ENCODE data around the gene PWWP2A.
A peak's percentile ranks its signal among the peaks of the same experiment; 100 is the strongest.

PWWP2A gene

GRCh38 chr5:160064995-160065614, 54.1 kb downstream of the PWWP2A start:
- Histone ChIP-seq H3K79me1 (ENCODE audit: low read length) (no peaks in the 10 kb centered on the region), H2BK5ac (ENCODE audit: low read depth, low read length, poor library complexity) (no peak overlapping the region), H3K4me3 (ENCODE audit: low read depth, low read length) (no peak overlapping the region), H3K4me1 (ENCODE audit: control insufficient read depth in 1 of 2, insufficient read depth in 2 of 2, low read length in 2 of 2) (peaks cover 9% of the 10 kb centered on the region in 2 experiments), H3K23ac (ENCODE audit: low read length) (no peak overlapping the region), H3K79me2 (ENCODE audit: control insufficient read depth, insufficient read depth, low read length, poor library complexity) (peaks cover 1% of the 10 kb centered on the region), H4K8ac (ENCODE audit: low read depth, low read length) (no peak overlapping the region), H2AFZ (ENCODE audit: insufficient read depth, low read length, poor library complexity) (no peak overlapping the region), H3K36me3 (ENCODE audit: control insufficient read depth in 1 of 2, insufficient read depth in 2 of 2, low read length in 2 of 2) (peaks cover 10 to 17% of the 10 kb centered on the region in 2 experiments), H3K27me3 (ENCODE audit: insufficient read depth, low read length) (no peaks in the 10 kb centered on the region), H3K14ac (ENCODE audit: low read length) (no peak overlapping the region), H4K12ac (ENCODE audit: low read depth, low read length) (no peak overlapping the region), H3K27ac (ENCODE audit: low read depth, low read length) (peak overlapping the region; percentile 54), H3K18ac (ENCODE audit: low read length) (no peak overlapping the region), H4K91ac (ENCODE audit: low read depth, low read length) (no peak overlapping the region), H3K4me2 (ENCODE audit: low read length) (peak overlapping the region; percentile 38), H2AK5ac (ENCODE audit: low read length) (no peak overlapping the region), H3K9ac (ENCODE audit: low read length) (no peak overlapping the region), H3K9me3 (ENCODE audit: insufficient read depth, low read depth, low read length) (no peaks in the 10 kb centered on the region), H3K4ac (ENCODE audit: low read depth, low read length) (no peak overlapping the region), H2BK120ac (ENCODE audit: insufficient read depth, low read length, poor library complexity) (no peak overlapping the region), H2BK12ac (ENCODE audit: low read length) (no peak overlapping the region)
- DNase-seq = peak; percentile 3 to 34
- no CpG with 5 or more reads among the region's 9 CpGs for WGBS (ENCODE audit: extremely low coverage, insufficient coverage, insufficient read length)

- no peak overlapping the region for H4K12ac ChIP-seq (ENCODE audit: low read depth, low read length)
- peak overlapping the region; percentile 87 for H4K91ac ChIP-seq (ENCODE audit: low read depth, low read length)
- H3K4me3 ChIP-seq (ENCODE audit: low read depth, low read length) = no peak overlapping the region
- H2BK12ac ChIP-seq (ENCODE audit: low read length) = peak overlapping the region; percentile 54
- H2BK5ac ChIP-seq (ENCODE audit: low read depth, low read length, poor library complexity) = no peak overlapping the region
- no peaks in the 10 kb centered on the region for H3K79me1 ChIP-seq (ENCODE audit: low read length)
- H3K79me2 ChIP-seq (ENCODE audit: control insufficient read depth, insufficient read depth, low read length, poor library complexity) = peaks cover 1% of the 10 kb centered on the region
- no peak overlapping the region for H3K4me2 ChIP-seq (ENCODE audit: low read length)
- no peaks in the 10 kb centered on the region for H3K9me3 ChIP-seq (ENCODE audit: insufficient read depth, low read depth, low read length)
- DNase-seq = no peak
- peak overlapping the region; percentile 75 for H3K18ac ChIP-seq (ENCODE audit: low read length)
- no peaks in the 10 kb centered on the region for H3K27me3 ChIP-seq (ENCODE audit: insufficient read depth, low read length)
- H3K9ac ChIP-seq (ENCODE audit: low read length) = no peak overlapping the region
- WGBS (ENCODE audit: extremely low coverage, insufficient coverage, insufficient read length) = no CpG with 5 or more reads among the region's 1 CpG
- H2AFZ ChIP-seq (ENCODE audit: insufficient read depth, low read length, poor library complexity) = no peak overlapping the region
- peak overlapping the region; percentile 55 for H3K27ac ChIP-seq (ENCODE audit: low read depth, low read length)
- peak overlapping the region; percentile 53 for H3K14ac ChIP-seq (ENCODE audit: low read length)
- H3K4ac ChIP-seq (ENCODE audit: low read depth, low read length) = no peak overlapping the region
- peaks cover 9% of the 10 kb centered on the region in 2 experiments for H3K4me1 ChIP-seq (ENCODE audit: control insufficient read depth in 1 of 2, insufficient read depth in 2 of 2, low read length in 2 of 2)
- H3K23ac ChIP-seq (ENCODE audit: low read length) = no peak overlapping the region
- peak overlapping the region; percentile 43 for H4K8ac ChIP-seq (ENCODE audit: low read depth, low read length)
- H2AK5ac ChIP-seq (ENCODE audit: low read length) = no peak overlapping the region
- H2BK120ac ChIP-seq (ENCODE audit: insufficient read depth, low read length, poor library complexity) = no peak overlapping the region
- H3K36me3 ChIP-seq (ENCODE audit: control insufficient read depth in 1 of 2, insufficient read depth in 2 of 2, low read length in 2 of 2) = peaks cover 10 to 22% of the 10 kb centered on the region in 2 experiments
Observed at GRCh38 chr5:160064417-160064810, 54.8 kb downstream of the PWWP2A start.

GRCh38 chr5:160061770-160062169, 57.5 kb downstream of the PWWP2A start:
- Histone ChIP-seq H3K14ac (ENCODE audit: low read length) (no peak overlapping the region), H3K23ac (ENCODE audit: low read length) (no peak overlapping the region), H4K8ac (ENCODE audit: low read depth, low read length) (no peak overlapping the region), H2BK12ac (ENCODE audit: low read length) (no peak overlapping the region), H2BK5ac (ENCODE audit: low read depth, low read length, poor library complexity) (no peak overlapping the region), H3K27ac (ENCODE audit: low read depth, low read length) (no peak overlapping the region), H4K12ac (ENCODE audit: low read depth, low read length) (no peak overlapping the region), H3K4me2 (ENCODE audit: low read length) (no peak overlapping the region), H2AK5ac (ENCODE audit: low read length) (no peak overlapping the region), H3K27me3 (ENCODE audit: insufficient read depth, low read length) (no peaks in the 10 kb centered on the region), H3K36me3 (ENCODE audit: control insufficient read depth in 1 of 2, insufficient read depth in 2 of 2, low read length in 2 of 2) (peaks cover 10 to 27% of the 10 kb centered on the region in 2 experiments), H3K4me3 (ENCODE audit: low read depth, low read length) (no peak overlapping the region), H3K18ac (ENCODE audit: low read length) (no peak overlapping the region), H3K79me2 (ENCODE audit: control insufficient read depth, insufficient read depth, low read length, poor library complexity) (peaks cover 1% of the 10 kb centered on the region), H3K9ac (ENCODE audit: low read length) (no peak overlapping the region), H3K4ac (ENCODE audit: low read depth, low read length) (no peak overlapping the region), H2BK120ac (ENCODE audit: insufficient read depth, low read length, poor library complexity) (no peak overlapping the region), H4K91ac (ENCODE audit: low read depth, low read length) (no peak overlapping the region), H2AFZ (ENCODE audit: insufficient read depth, low read length, poor library complexity) (no peak overlapping the region), H3K79me1 (ENCODE audit: low read length) (no peaks in the 10 kb centered on the region), H3K4me1 (ENCODE audit: control insufficient read depth in 1 of 2, insufficient read depth in 2 of 2, low read length in 2 of 2) (peaks cover 9% of the 10 kb centered on the region in 2 experiments), H3K9me3 (ENCODE audit: insufficient read depth, low read depth, low read length) (no peaks in the 10 kb centered on the region)
- WGBS (ENCODE audit: extremely low coverage, insufficient coverage, insufficient read length) = no CpG with 5 or more reads among the region's 3 CpGs
- DNase-seq = no peak

- no peak overlapping the region for H3K4ac ChIP-seq (ENCODE audit: low read depth, low read length)
- no peak for DNase-seq
- no peak overlapping the region for H2BK120ac ChIP-seq (ENCODE audit: insufficient read depth, low read length, poor library complexity)
- no peak overlapping the region for H4K91ac ChIP-seq (ENCODE audit: low read depth, low read length)
- no peaks in the 10 kb centered on the region for H3K79me1 ChIP-seq (ENCODE audit: low read length)
- H3K4me3 ChIP-seq (ENCODE audit: low read depth, low read length) = no peak overlapping the region
- H3K18ac ChIP-seq (ENCODE audit: low read length) = no peak overlapping the region
- no peak overlapping the region for H2BK12ac ChIP-seq (ENCODE audit: low read length)
- no peak overlapping the region for H3K14ac ChIP-seq (ENCODE audit: low read length)
- no peak overlapping the region for H4K8ac ChIP-seq (ENCODE audit: low read depth, low read length)
- no peak overlapping the region for H2AFZ ChIP-seq (ENCODE audit: insufficient read depth, low read length, poor library complexity)
- no peak overlapping the region for H2AK5ac ChIP-seq (ENCODE audit: low read length)
- H3K27me3 ChIP-seq (ENCODE audit: insufficient read depth, low read length) = no peaks in the 10 kb centered on the region
- peaks cover 10 to 38% of the 10 kb centered on the region in 2 experiments for H3K36me3 ChIP-seq (ENCODE audit: control insufficient read depth in 1 of 2, insufficient read depth in 2 of 2, low read length in 2 of 2)
- no peak overlapping the region for H3K23ac ChIP-seq (ENCODE audit: low read length)
- peaks cover 1% of the 10 kb centered on the region for H3K79me2 ChIP-seq (ENCODE audit: control insufficient read depth, insufficient read depth, low read length, poor library complexity)
- no peak overlapping the region for H3K27ac ChIP-seq (ENCODE audit: low read depth, low read length)
- H3K9ac ChIP-seq (ENCODE audit: low read length) = no peak overlapping the region
- no peak overlapping the region for H2BK5ac ChIP-seq (ENCODE audit: low read depth, low read length, poor library complexity)
- no CpG with 5 or more reads among the region's 4 CpGs for WGBS (ENCODE audit: extremely low coverage, insufficient coverage, insufficient read length)
- no peak overlapping the region for H4K12ac ChIP-seq (ENCODE audit: low read depth, low read length)
- H3K4me2 ChIP-seq (ENCODE audit: low read length) = no peak overlapping the region
- no peaks in the 10 kb centered on the region for H3K9me3 ChIP-seq (ENCODE audit: insufficient read depth, low read depth, low read length)
- peaks cover 5 to 7% of the 10 kb centered on the region in 2 experiments for H3K4me1 ChIP-seq (ENCODE audit: control insufficient read depth in 1 of 2, insufficient read depth in 2 of 2, low read length in 2 of 2)
Observed at GRCh38 chr5:160060001-160060400, 59.2 kb downstream of the PWWP2A start.

Measured in trophoblast cell (in vitro differentiated cells and primary cell).